ENCODE measurements around the gene GLP1R.

GRCh38 chr6:39004801-39005200, 43.8 kb upstream of the GLP1R start:
- no peak for TF ChIP-seq POLR2AphosphoS5 (IDR thresholded peaks at IDR 0.05)
- TF ChIP-seq CTCF (IDR thresholded peaks at IDR 0.05): no peak
- TF ChIP-seq POLR2A (IDR thresholded peaks at IDR 0.05): no peak
- no peak for TF ChIP-seq EP300 (IDR thresholded peaks at IDR 0.05)
